ENCODE data around the gene FNIP2. TPM values are rescaled to one million over a fixed set of nuclear protein-coding genes. Genes with fewer than 3 reads are reported as not detected.
"Not testable (repeated sequence)": the region's sequence is repeated elsewhere in the genome, so short reads cannot be mapped to it uniquely, and the experiment has no call there.

FNIP2 gene
- total and polyA plus RNA-seq, 2 experiments from 2014 or later = 1.8 to 22.4 TPM

DNA sequence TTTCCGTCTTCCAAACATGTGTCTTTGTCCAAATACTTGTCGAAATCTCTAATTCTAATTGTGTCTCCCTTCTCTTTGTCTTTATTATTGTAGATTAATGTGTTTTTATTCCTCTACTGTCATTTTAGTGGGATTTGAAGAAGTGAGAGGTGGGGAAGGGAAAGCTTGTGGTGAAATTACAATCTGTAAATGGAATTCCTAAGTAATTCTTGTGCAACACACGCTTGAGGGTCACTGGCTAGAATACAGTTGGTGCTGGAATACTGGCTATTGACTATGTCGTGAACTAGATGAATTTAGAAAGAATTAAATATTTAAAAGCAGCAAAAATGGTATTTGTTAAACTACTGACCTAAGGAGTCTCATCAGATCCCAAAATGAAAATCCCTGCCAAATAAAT, 10.7 kb upstream of the FNIP2 start:
- Histone ChIP-seq H3K9ac (no peak overlapping the region), H3K27ac (no peak overlapping the region), H3K4me3 (no peak overlapping the region), H3K36me3 (ENCODE audit: low read depth) (no peaks in the 10 kb centered on the region), H3K9me3 (ENCODE audit: low read depth) (no peaks in the 10 kb centered on the region), H3K79me2 (ENCODE audit: insufficient read depth) (no peaks in the 10 kb centered on the region), H3K4me1 (ENCODE audit: insufficient read depth) (peaks cover 28% of the 10 kb centered on the region), H3K9me2 (ENCODE audit: insufficient read depth) (no peaks in the 10 kb centered on the region), H3K27me3 (replicated peaks; ENCODE audit: insufficient read depth) (no peaks in the 10 kb centered on the region), H3F3A (ENCODE audit: insufficient read depth) (peaks cover 17% of the 10 kb centered on the region; the same call in 1 of the 2 replicates), H2AFZ (no peak overlapping the region), H4K20me1 (ENCODE audit: insufficient read depth) (no peaks in the 10 kb centered on the region), H3K4me2 (ENCODE audit: unreplicated experiment) (no peak overlapping the region)
- TF ChIP-seq EZH2phosphoT487 (IDR thresholded peaks at IDR 0.05; ENCODE audit: insufficient read depth, low read depth) (peak; percentile 95), EZH2 (IDR thresholded peaks at IDR 0.05; ENCODE audit: insufficient read depth, poor library complexity, severe bottlenecking) (no peak)
- 58 to 63% methylated on average over 4 of the region's 4 CpGs for WGBS, 2 experiments (ENCODE audit: low coverage in 1 of 2, low lambda C conversion rate in 2 of 2, missing lambda C conversion rate in 2 of 2)
- DNase-seq = peak; percentile 66
- in situ Hi-C loops (cut with MboI) = no loop called here

DNA sequence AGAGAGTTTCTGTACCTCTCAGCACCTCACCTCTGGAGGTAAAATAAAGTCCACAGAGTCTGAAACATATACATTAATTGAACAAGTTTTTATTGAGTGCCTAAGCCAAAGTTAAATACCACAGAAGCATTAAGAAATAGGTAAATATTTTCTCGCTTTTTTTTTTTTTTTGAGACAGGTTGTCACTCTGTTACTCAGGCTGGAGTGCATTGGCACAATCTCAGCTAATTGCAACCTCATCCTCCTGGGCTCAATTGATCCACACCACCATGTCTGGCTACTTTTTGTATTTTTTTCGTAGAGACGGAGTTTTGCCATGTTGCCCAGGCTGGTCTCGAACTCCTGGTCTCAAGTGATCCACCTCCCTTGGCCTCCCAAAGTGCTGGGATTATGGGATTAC, 10.1 kb upstream of the FNIP2 start:
- Histone ChIP-seq H3K4me3 (no peak overlapping the region), H4K20me1 (ENCODE audit: insufficient read depth) (no peaks in the 10 kb centered on the region), H3K79me2 (ENCODE audit: insufficient read depth) (no peaks in the 10 kb centered on the region), H3K9ac (no peak overlapping the region), H3F3A (ENCODE audit: insufficient read depth) (peaks cover 17% of the 10 kb centered on the region; the same call in 1 of the 2 replicates), H3K36me3 (ENCODE audit: low read depth) (no peaks in the 10 kb centered on the region), H3K4me2 (ENCODE audit: unreplicated experiment) (no peak overlapping the region), H3K9me2 (ENCODE audit: insufficient read depth) (no peaks in the 10 kb centered on the region), H3K27me3 (replicated peaks; ENCODE audit: insufficient read depth) (no peaks in the 10 kb centered on the region), H3K4me1 (ENCODE audit: insufficient read depth) (peaks cover 27% of the 10 kb centered on the region), H3K27ac (no peak overlapping the region), H3K9me3 (ENCODE audit: low read depth) (no peaks in the 10 kb centered on the region), H2AFZ (no peak overlapping the region)
- in situ Hi-C loops (cut with MboI) = no loop called here
- WGBS, 2 experiments (ENCODE audit: low coverage in 1 of 2, low lambda C conversion rate in 2 of 2, missing lambda C conversion rate in 2 of 2) = 83 to 91% methylated on average over 4 of the region's 4 CpGs
- DNase-seq = no peak
- TF ChIP-seq EZH2 (IDR thresholded peaks at IDR 0.05; ENCODE audit: insufficient read depth, poor library complexity, severe bottlenecking) (no peak), EZH2phosphoT487 (IDR thresholded peaks at IDR 0.05; ENCODE audit: insufficient read depth, low read depth) (no peak)

DNA sequence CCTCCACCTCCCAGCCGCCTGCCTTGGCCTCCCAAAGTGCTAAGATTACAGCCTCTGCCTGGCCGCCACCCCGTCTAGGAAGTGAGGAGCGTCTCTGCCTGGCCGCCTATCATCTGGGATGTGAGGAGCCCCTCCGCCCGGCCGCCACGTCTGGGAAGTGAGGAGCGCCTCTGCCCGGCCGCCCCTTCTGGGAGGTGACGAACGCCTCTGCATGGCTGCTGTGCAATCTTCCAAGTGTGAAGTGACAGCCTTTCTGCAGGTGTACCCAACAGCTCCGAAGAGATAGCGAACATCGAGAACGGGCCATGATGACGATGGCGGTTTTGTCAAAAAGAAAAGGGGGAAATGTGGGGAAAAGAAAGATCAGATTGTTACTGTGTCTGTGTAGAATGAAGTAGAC, 9.3 kb upstream of the FNIP2 start:
- H3K36me3 ChIP-seq (ENCODE audit: low read depth); H3F3A ChIP-seq (ENCODE audit: insufficient read depth); H3K9ac ChIP-seq; DNase-seq; H3K9me3 ChIP-seq (ENCODE audit: low read depth); in situ Hi-C loops (cut with MboI); H2AFZ ChIP-seq; H3K27me3 ChIP-seq (replicated peaks; ENCODE audit: insufficient read depth); H3K9me2 ChIP-seq (ENCODE audit: insufficient read depth); H3K4me2 ChIP-seq (ENCODE audit: unreplicated experiment); H3K4me3 ChIP-seq; H4K20me1 ChIP-seq (ENCODE audit: insufficient read depth); H3K79me2 ChIP-seq (ENCODE audit: insufficient read depth); H3K27ac ChIP-seq: not testable (repeated sequence)
- H3K4me1 ChIP-seq (ENCODE audit: insufficient read depth) = peaks cover 19% of the 10 kb centered on the region
- 95 to 97% methylated on average over 17 to 20 of the region's 20 CpGs for WGBS, 2 experiments (ENCODE audit: low coverage in 1 of 2, low lambda C conversion rate in 2 of 2, missing lambda C conversion rate in 2 of 2)

GRCh38 chr4:158760866-158761265, 8.0 kb upstream of the FNIP2 start:
- Histone ChIP-seq H3K4me3 (no peak overlapping the region), H3K9ac (no peak overlapping the region), H3K27me3 (replicated peaks; ENCODE audit: insufficient read depth) (no peaks in the 10 kb centered on the region), H2AFZ (no peak overlapping the region), H3K27ac (no peak overlapping the region), H3K4me1 (ENCODE audit: insufficient read depth) (peaks cover 10% of the 10 kb centered on the region; the same call in 1 of the 2 replicates), H3K4me2 (ENCODE audit: unreplicated experiment) (no peak overlapping the region), H4K20me1 (ENCODE audit: insufficient read depth) (no peaks in the 10 kb centered on the region), H3K9me2 (ENCODE audit: insufficient read depth) (no peaks in the 10 kb centered on the region), H3K36me3 (ENCODE audit: low read depth) (no peaks in the 10 kb centered on the region), H3K79me2 (ENCODE audit: insufficient read depth) (no peaks in the 10 kb centered on the region), H3F3A (ENCODE audit: insufficient read depth) (no peaks in the 10 kb centered on the region), H3K9me3 (ENCODE audit: low read depth) (no peaks in the 10 kb centered on the region)
- TF ChIP-seq EZH2phosphoT487 (IDR thresholded peaks at IDR 0.05; ENCODE audit: insufficient read depth, low read depth) (no peak), EZH2 (IDR thresholded peaks at IDR 0.05; ENCODE audit: insufficient read depth, poor library complexity, severe bottlenecking) (no peak)
- in situ Hi-C loops (cut with MboI) = no loop called here
- DNase-seq = peak; percentile 47
- 60 to 70% methylated on average over 4 of the region's 4 CpGs for WGBS, 2 experiments (ENCODE audit: low coverage in 1 of 2, low lambda C conversion rate in 2 of 2, missing lambda C conversion rate in 2 of 2)

DNA sequence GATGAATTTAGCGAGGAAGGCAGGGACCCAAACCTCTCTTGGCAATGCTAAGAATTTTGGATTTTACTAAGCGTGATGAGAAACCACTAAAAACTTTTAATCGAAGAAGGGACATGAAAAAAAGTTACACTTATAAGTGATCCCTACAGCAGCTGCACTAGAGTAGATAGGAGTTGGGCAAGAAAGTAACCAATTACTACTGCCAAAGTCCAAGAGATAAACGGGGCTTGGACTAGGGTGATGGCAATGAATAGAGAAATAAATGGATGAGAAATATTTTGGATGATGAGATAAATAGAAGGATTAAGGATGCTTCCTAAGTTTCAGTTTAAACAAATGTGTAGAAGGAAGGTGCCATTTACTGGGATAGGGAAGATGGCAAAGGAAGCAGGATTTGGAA, 6.3 kb upstream of the FNIP2 start:
- H3K4me3 ChIP-seq = no peak overlapping the region
- no peak for DNase-seq
- no peaks in the 10 kb centered on the region for H4K20me1 ChIP-seq (ENCODE audit: insufficient read depth)
- no peak overlapping the region for H2AFZ ChIP-seq
- no peaks in the 10 kb centered on the region for H3K79me2 ChIP-seq (ENCODE audit: insufficient read depth)
- H3K4me2 ChIP-seq (ENCODE audit: unreplicated experiment) = no peak overlapping the region
- peaks cover 10% of the 10 kb centered on the region; the same call in 1 of the 2 replicates for H3K4me1 ChIP-seq (ENCODE audit: insufficient read depth)
- H3K36me3 ChIP-seq (ENCODE audit: low read depth) = no peaks in the 10 kb centered on the region
- in situ Hi-C loops (cut with MboI) = no loop called here
- H3K27ac ChIP-seq = no peak overlapping the region
- peaks cover 8% of the 10 kb centered on the region; the same call in 1 of the 2 replicates for H3F3A ChIP-seq (ENCODE audit: insufficient read depth)
- TF ChIP-seq EZH2phosphoT487 (IDR thresholded peaks at IDR 0.05; ENCODE audit: insufficient read depth, low read depth) (no peak), EZH2 (IDR thresholded peaks at IDR 0.05; ENCODE audit: insufficient read depth, poor library complexity, severe bottlenecking) (no peak)
- H3K9me3 ChIP-seq (ENCODE audit: low read depth) = no peaks in the 10 kb centered on the region
- no peak overlapping the region for H3K9ac ChIP-seq
- H3K27me3 ChIP-seq (replicated peaks; ENCODE audit: insufficient read depth) = no peaks in the 10 kb centered on the region
- WGBS, 2 experiments (ENCODE audit: low coverage in 1 of 2, low lambda C conversion rate in 2 of 2, missing lambda C conversion rate in 2 of 2) = 61 to 71% methylated on average over 4 of the region's 4 CpGs
- H3K9me2 ChIP-seq (ENCODE audit: insufficient read depth) = no peaks in the 10 kb centered on the region
